Mucosa of descending colon (tissue), 3 donors: ENCODE results near the gene COL24A1. TPM values are rescaled to one million over a fixed set of nuclear protein-coding genes. Genes with fewer than 3 reads are reported as not detected.

Source experiments
- ATAC-seq: fragments of 200-7000 bp; cut with Tn5 transposase; one replicate; pipeline ENCODE4 v1.9.1; 2020; ENCODE audit warnings: mild to moderate bottlenecking, moderate library complexity
- DNase-seq, 3 donors: peaks; one replicate each; pipeline ENCODE4 v3.0.0-alpha.2; 2020
- H3K36me3 ChIP-seq: fragments of 200-600 bp; one replicate; pipeline ENCODE4 v1.8.0; 2021; ENCODE audit warnings: low read depth, mild to moderate bottlenecking
- H3K4me1 ChIP-seq: fragments of 200-600 bp; one replicate; pipeline ENCODE4 v1.8.0; 2021; ENCODE audit warnings: low read depth, mild to moderate bottlenecking
- H3K4me3 ChIP-seq: fragments of 200-600 bp; one replicate; pipeline ENCODE4 v1.8.0; 2021; ENCODE audit warnings: mild to moderate bottlenecking
- H3K9me3 ChIP-seq: fragments of 200-600 bp; one replicate; pipeline ENCODE4 v1.8.0; 2021; ENCODE audit warnings: mild to moderate bottlenecking
- CTCF ChIP-seq: fragments of 200-600 bp; IDR thresholded peaks from one replicate; pipeline ENCODE4 v1.8.0; 2022; ENCODE audit warnings: antibody characterized with exemption, mild to moderate bottlenecking
- intact Hi-C, 2 donors: fragments of 100-400 bp; cut with DNase I in 1 of 2; cut with micrococcal nuclease in 1 of 2; formaldehyde crosslinking; loops; one replicate each; pipeline versions ENCODE4 v1.11.0 to v1.11.1; 2022; cut with DNase I, micrococcal nuclease
- total RNA-seq, 3 donors: library from RNA; stranded (reverse); fragmentation: NEBNext Ultra II Directional in 2 of 3; extraction: Animal tissue kit (Norgen Biotek cat#: 25700) in 2 of 3; gene quantifications; one replicate each; pipeline versions ENCODE4 v1.2.1 to v1.2.4, GENCODE V29; 2021 to 2023
- donor health status: DM: no; HTN: no; CAD: no; lungs with moderate emphysema.
- donor health status: DM: no; HTN: no; CAD: no.
- donor health status: DM: no; HTN: yes; CAD: no.

The COL24A1 gene
- total RNA-seq, 3 donors from 2014 or later: 0.41 to 6.2 (median 1.1) TPM

DNA sequence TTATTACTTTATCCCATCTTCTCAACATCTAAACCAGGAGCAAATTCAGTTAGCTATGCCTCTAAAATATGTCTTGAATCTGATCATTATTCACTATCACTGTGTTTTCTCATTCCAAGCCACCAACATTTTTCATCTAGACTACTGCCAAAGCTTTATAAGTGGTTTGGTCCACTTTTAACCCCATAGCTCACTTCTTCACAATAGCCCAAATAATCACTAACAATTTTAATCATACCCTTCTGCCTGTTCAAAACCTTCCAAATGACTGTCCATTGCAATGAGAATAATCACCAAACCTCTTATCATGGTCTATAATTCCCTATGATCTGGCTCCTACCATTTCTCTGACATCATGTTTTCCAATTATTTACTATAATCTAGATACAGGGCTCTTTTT, 298.6 kb downstream of the COL24A1 start:
- ATAC-seq: no peak
- Histone ChIP-seq H3K4me1 (no peaks in the 10 kb centered on the region), H3K36me3 (no peaks in the 10 kb centered on the region), H3K9me3 (no peaks in the 10 kb centered on the region), H3K4me3 (no peak overlapping the region)
- DNase-seq: no peak
- intact Hi-C loops: no loop called here
- TF ChIP-seq CTCF: no peak

DNA sequence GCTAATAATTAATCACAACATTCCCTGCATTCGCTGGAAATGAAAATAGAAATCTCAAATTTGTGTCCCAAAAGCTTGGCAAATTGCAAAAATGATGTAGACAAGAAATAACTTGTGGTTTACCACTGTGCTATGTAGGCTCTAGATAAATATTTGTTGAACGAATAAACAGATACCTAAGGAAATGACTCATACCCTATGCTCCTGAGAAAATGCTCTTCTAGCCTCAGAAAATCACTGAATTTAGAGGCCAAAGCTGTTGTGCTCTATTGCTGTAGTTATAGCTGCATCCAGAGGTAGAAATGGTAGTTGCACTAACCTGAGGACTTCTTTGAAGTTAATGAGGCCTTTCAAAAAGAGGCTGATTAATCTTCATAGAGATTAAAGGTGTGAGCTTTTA, 306.3 kb downstream of the COL24A1 start:
- no peak for DNase-seq
- intact Hi-C loops: no loop called here

DNA sequence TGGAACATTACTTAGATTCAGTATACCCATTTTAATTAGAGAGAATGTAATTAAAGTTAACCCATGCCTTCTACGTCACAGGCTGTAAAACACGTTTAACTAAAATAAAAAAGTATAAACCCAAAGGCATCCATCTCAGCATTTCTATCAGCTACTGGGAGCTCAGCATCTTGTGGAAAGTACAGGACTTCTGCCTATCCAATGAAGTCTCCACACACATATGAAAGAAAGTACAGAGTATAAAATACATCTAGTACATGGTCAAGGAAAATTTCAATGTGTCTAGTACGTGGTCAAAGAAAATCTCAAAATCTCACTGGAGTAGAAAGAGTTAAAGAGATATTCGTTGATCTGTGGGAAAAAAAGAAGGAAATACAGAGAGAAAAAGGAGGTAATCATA, 306.9 kb downstream of the COL24A1 start:
- ATAC-seq (no peak), DNase-seq (no peak)
- no peak for TF ChIP-seq CTCF
- Histone ChIP-seq H3K36me3 (no peaks in the 10 kb centered on the region), H3K4me1 (no peaks in the 10 kb centered on the region), H3K4me3 (no peak overlapping the region), H3K9me3 (no peaks in the 10 kb centered on the region)
- intact Hi-C loops: no loop called here

More for the DNA sequence above, 306.3 kb downstream of the COL24A1 start:
- Histone ChIP-seq H3K4me3 (no peak overlapping the region), H3K36me3 (no peaks in the 10 kb centered on the region), H3K9me3 (no peaks in the 10 kb centered on the region), H3K4me1 (no peaks in the 10 kb centered on the region)
- no peak for ATAC-seq
- TF ChIP-seq CTCF: no peak

DNA sequence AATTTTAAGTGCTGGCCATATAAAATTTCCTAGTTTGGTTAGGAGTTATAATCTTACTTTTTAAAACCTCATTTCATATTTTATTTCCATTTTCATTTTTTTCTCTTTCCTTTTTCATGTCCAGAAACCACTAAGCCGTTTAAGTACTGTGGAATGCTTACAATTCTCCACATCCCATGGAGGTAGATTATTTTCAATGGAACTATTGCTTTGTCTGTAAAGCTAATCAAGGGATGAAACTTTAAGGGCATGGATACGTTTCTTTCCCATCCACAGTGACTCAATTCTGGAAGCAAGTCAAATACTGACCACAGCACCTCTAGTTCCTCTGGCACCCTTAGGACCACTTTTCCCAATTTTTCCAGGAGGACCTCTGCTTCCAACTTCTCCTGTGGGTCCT, 309.2 kb downstream of the COL24A1 start:
- intact Hi-C loops: no loop called here
- Histone ChIP-seq H3K4me1 (no peaks in the 10 kb centered on the region), H3K9me3 (no peaks in the 10 kb centered on the region), H3K4me3 (no peak overlapping the region), H3K36me3 (no peaks in the 10 kb centered on the region)
- ATAC-seq (no peak), DNase-seq (no peak)
- TF ChIP-seq CTCF: no peak

- no peak for ATAC-seq
- no peaks in the 10 kb centered on the region for H3K36me3 ChIP-seq
Observed at GRCh38 chr1:85846706-85847105, 309.9 kb downstream of the COL24A1 start.

More at GRCh38 chr1:85846706-85847105, 309.9 kb downstream of the COL24A1 start:
- TF ChIP-seq CTCF: no peak
- no peak for DNase-seq
- Histone ChIP-seq H3K4me1 (no peaks in the 10 kb centered on the region), H3K4me3 (no peak overlapping the region), H3K9me3 (no peaks in the 10 kb centered on the region)
- intact Hi-C loops: no loop called here
